Medulla oblongata (tissue), 1 donor: ENCODE data around the gene KAT6B.
"Not testable (repeated sequence)": the region's sequence is repeated elsewhere in the genome, so short reads cannot be mapped to it uniquely, and the experiment has no call there.

Source experiments
- DNase-seq: peaks from one replicate; pipeline ENCODE4 v3.0.0-alpha.2; 2015; ENCODE audit errors: extremely low spot score

Gene KAT6B

DNA sequence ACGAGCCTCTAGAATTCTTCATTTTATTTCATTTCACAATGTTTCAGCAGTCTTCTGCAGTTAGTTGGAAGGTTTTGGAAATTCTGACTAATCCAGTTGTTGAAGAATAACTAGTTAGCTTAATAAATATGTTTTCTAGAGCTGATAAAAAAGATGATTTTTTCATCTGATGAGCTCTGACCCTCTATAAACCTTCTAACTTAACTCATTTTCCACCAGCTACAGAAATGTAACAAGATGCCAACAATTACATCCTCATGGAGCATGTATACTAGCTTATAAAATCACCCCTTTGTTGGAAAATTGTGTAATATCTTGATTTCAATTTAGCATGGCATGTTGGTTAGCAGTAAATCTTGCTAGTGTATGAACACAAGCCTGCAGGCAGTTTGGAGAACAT lies 33.1 kb downstream of the KAT6B start:
- no peak for DNase-seq

DNA sequence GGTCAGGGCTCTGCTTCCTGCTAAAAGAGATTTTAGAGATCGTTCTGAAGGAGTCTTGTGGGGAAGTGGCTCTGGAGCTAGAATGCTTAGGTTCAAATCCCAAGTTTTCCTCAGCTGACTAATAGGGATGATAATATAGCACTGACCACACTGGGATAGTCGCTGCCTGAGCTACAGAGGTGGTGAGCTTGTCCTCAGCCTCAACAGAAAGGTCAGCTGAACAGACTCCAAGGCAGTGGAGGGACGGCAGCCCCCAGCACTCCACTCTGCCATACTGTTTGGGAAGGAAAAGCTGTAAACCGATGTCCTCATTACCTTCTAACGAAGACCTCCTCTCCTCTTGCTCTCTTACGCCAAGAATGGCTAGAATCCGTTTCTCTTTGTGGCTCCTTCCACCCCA lies 36.2 kb downstream of the KAT6B start:
- no peak for DNase-seq

DNA sequence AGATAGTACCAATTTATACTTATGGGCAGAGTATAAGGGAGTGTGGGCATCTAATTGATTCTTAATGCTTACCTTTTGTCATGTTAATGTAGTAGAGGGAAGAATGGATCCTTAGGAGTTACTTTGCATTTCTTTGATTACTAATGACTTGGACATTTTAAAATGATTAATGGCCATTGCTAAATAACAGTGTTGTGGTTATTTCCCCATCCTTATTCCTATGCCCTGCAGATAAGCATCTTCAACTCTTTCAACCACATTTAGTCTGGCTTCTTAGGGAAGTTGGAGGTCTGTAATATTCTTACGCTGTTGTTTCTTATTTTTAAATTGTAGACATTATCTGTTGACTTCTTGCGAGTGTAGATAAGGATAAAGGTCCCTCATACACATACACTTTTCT lies 37.2 kb downstream of the KAT6B start:
- no peak for DNase-seq

DNA sequence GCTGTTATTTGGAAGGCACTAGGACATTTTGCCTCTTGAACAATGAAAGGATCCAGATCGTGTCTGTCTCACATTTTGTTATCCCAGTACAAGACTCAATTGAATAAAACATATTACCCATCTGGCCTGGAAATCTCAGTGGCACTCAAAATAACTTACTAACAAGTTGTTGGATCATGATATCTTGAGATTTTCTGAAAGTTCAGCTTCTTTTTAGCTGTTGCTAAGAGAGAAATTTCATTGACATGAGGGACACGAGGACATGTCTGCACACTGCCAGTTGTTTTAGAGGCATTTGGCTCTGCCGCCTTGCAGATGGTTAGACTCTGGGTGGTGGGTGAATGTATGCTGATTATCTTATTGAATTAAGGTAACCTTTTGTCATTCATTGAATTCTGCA lies 41.0 kb downstream of the KAT6B start:
- DNase-seq: peak; percentile 25

DNA sequence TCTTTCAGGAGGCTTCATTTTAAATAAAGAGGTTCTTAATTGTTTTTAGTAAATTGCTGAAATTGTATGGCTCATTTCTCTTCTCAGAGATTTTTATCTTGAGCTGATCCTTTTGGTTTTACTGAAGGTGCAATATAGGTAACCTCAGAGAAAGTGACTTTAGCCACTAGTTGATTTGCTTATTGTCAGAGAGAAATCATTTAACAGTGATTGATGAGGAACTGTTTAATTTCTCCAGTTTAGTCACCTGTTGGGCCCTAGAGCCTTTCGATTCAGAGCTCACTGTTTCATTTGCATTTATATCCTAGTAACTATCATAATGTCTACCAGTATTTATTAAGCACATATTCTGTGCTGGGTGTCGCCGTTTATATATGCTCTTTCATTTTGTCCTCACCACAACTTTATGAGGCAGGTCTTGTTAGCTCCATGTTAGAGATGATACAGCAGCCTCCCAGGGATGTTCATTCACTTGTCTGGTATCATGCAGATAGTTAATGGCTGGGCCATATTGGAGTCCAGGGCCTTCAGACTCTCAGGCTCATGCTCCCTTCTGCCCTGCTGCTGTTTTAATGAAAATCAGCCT lies 42.1 kb downstream of the KAT6B start:
- DNase-seq: no peak

DNA sequence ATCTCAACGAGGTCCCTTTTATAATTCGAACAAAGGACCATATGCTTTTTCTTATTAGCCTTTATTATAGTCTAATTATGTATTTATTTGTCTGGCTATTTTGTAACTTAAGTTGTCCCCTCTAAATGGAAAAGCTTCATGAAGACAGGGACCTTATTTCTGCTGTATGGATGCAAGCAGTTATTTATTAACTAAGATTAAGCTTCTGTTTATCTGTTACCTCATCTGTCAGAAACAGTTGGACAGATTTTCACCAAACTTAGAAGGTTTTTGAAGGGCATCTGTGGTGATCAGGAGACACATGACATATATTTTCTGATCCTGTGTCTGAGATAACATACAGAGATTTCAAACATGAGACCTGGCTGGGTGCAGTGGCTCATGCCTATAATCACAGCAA lies 43.2 kb downstream of the KAT6B start:
- no peak for DNase-seq

DNA sequence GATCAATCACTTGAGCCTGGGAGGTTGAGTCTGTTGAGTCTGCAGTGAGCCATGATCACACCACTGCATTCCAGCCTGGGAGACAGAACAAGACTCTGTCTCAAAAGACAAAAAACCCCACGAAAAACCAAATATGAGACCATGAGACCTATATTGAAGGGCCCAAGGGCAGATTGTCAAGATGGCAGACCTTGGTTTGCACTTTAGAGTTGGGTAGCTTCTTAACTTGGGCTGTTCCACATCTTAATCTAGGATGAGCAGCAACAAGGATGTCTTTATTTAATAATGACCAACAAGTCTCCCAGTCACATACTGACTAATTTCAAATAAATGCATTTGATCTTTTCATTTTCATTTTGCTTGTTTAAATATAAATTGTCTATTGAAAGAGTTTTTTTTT lies 43.8 kb downstream of the KAT6B start:
- no peak for DNase-seq

DNA sequence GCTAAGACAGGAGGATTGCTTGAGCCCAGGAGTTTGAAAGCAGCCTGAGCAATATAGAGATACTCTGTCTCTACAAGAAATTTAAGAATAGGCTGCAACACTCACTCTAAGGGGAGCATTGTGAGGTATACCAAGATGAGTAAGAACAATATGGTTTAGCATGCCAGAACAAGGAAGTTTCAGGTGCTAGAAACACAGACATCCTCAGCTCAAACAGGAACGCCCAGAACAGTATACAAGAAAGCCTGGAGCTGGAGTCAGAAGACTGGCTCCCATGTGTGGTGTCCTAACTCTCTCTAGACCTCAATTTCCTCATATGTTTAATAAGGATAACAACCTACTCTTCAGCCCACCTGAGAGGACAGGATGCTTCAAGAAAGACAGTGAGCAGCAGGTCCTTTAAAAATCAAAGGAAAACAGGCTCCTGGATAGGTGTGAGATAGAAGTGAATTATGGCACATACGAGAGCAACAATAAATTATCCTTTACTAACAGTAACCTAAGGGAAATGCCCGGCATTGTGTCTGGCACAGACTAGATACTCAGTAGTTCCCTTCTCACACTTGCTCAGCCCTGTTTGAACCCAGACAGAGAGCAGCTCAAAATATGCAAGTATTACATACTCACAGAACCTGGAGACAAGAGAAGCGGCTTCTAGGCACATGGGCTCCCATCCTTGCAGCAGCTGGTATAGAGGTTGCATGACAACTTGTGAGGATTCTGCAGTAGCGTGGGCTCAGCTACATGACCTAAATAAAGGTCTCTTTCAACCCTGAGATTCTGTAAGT lies 45.4 kb downstream of the KAT6B start:
- no peak for DNase-seq

DNA sequence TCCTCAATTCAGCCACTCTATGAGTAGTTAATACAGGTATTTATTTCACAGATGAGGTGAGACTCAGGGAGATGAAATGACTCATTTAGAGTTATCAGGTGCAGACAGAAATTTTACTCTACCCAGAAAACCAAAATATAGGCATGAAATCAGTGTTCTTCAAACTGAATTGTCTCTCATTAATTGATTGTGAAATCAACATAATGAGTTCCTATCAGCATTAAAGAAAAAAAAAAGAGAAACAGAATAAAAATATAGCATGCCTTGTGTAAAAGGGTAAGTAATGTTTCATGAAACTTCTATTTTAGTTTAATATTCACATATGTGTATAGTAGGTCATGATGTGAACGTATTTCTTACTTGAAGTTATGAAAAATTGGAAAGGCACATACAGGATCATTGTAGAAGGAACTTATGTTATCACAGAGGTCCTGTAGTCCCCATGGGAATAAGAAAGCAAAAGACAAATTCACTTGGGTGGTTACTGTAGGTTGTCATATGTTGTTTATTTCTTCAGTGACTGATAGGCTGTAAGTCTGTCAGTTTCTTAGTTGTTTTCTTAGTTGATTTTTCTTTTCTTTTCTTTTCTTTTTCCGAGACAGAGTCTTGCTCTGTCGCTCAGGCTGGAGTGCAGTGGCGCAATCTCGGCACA lies 47.5 kb downstream of the KAT6B start:
- no peak for DNase-seq

DNA sequence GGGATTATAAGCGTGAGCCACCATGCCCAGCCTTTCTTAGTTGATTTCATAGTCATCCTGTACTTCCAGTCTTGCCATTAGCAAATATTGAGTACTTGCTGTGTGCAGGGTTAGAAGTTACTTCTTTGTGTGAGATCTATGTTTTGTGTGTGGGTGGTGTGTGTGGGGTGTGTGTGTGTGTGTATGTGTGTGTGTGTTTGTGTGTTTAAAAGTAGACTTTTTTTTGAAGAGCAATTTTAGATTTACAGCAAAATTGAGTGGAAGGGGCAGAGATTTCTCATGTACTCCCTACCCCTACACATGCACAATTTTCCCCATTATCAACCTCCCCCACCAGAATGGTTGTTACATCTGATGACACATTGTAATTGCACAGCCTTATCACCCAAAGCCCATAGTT lies 48.2 kb downstream of the KAT6B start:
- no peak for DNase-seq

DNA sequence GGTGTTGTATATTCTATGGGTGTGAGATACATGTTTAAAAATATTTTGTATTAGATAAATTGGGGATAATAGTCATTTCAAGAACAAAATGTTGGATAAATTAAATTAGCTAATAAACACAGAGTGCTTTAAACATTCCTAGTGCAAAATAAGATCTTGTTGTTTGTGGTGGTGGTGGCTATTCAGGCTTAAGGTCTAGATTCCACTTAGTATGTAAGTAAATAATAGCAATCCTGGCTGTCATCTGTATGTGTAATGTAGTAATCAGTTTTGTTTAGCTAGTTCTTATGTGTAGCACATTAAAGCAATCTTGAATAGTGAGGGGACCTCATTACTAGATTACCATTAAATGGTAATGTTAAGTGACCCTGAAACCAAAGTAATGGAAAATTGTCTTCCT lies 48.7 kb downstream of the KAT6B start:
- no peak for DNase-seq

DNA sequence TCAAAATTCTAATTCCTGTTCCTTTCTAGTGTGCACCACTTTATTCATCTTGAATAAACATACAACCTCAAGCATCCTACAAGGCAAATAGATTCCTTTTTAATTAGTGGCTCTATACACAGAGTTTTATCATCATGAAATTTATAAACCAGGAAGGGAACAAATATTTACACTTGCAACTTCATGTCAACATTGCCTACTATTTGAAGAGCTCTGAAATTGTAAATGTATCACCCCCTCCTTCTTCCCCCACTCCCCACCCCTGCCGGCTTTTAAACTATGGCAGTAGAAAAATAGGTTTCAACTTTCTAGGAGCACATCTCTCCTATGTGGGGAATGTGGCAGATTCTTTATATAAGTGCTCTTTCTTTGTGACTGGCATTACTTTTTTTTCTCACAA lies 49.6 kb downstream of the KAT6B start:
- DNase-seq: no peak

DNA sequence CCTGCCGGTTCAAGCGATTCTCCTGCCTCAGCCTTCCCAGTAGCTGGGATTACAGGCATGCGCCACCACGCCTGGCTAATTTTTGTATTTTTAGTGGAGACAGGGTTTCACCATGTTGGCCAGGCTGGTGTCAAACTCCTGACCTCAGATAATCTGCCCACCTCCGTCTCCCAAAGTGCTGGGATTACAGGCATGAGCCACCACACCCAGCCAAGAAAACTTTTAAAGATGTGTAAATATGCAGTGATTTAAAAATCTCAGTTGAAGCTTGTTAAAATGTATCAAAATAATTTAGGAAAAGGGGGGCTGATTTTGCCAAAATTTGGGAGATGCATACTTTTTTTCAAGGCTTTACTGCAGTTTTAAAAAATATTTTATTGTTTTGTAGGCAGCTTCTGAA lies 50.7 kb downstream of the KAT6B start:
- DNase-seq: not testable (repeated sequence)

DNA sequence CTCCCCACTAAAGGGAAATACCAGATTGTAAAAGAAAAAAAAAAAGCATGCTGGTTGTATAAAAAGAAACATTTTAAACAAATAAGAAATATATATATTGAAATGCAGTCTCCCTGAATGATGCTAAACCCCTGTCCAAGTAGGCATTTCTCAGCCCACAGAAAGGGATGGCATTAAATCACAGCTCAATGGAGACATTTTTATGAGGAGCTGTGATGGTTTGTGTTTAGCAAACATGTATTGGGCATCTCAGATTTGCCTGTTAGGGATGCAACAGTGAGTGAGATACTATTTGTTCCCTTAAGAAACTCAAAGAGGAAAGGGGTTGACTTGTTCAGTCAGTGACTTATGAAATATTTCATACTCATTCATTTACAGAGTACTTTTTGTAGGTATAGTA lies 51.5 kb downstream of the KAT6B start:
- DNase-seq: no peak

DNA sequence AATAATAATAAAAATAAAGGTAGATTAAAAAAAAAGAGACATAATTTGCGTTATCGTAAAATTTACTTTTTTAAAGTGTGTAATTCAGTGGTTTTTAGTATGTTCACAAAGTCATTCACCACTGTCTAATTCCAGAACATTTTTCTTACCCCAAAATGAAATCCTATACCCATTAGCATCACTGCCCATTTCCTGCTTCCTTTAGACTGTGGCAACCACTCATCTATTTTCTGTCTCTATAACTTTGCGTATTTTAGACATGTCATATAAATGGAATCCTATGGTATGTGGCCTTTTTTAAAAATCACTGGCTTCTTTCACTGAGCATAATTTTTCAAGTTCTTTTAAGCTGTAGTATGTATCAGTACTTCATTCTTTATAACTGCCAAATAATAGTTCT lies 53.6 kb downstream of the KAT6B start:
- DNase-seq: no peak

DNA sequence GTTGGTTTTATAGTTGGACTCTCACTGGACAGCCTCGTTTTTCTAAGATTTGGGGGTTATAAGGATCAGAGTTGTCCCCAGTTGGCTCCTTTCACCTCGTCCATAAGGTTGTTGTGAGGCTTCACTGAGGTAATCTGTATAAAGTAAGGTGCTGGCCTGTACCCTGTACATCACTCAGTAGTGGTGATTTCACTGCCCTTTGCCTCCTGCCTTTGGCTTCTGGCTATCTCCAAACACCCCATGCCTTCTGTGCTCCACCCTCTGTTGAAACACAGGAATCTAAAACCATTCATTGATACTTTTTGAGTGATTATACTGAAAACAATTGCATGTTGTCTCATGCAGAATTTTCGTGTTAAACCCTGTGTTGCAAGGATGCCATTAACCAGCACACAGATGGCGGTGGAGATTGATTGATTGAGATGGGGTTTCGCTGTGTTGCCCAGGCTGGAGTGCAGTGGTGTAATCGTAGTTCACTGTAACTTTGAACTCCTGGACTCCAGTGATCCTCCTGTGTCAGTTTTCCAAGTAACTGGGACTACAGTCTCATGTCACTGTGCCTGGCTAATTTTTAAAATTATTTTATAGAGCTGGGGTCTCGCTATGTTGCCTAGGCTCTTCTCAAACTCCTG lies 55.0 kb downstream of the KAT6B start:
- DNase-seq: no peak

DNA sequence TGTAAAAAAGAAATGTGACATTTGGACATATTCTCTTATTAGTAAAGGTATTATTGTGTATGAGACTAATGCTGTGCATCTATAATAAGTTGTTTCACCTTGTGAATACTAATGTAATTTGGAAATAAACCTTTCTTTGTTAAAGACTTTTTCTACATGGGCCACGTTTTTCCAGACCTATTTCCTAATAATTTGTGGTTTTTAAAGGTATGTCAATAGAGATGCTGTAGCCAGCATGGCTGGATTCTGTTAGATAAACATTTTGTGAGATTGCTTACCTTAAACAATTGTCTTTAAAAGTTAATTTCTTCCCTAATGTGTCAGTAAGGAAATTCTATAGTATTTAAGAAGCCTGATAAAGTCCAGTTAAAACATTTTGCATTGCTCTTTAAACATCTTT lies 56.0 kb downstream of the KAT6B start:
- DNase-seq: no peak

DNA sequence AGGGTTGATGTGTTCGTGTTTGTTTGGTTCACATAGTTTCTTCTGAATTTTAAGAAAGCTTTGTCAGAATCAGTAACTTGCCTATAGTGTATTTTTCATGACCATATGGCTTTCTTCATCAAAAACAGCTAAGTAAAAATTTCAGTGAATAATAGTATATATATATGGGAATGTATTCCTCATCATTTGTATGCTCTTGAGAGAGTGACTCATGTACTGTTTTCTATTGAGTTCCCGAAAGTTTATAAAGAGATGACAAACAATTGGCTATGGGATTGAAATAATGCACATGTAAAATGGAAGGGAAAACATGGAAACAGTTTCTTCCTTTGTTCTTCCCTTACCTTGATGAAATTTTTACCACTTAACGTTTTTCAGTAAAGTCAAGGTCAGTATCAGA lies 56.4 kb downstream of the KAT6B start:
- DNase-seq: no peak

DNA sequence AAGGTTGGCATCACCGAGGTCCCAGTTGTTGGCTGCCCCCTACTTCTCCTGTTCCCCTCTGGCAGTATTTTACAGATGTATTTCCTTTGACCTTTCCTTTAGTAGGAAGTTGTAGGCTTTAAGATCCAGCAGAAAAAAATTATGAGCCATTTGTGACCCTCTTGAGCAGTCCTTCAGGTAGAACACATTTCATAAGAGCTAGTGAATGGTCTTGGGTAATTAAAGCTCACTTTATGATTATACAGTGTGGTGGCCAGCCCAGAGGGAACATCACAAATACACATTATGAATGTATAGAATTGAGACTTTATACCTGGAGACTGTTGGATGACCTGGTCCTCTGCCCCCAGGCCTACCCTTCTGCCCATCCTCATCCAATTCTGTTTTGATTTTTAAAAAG lies 57.0 kb downstream of the KAT6B start:
- no peak for DNase-seq

DNA sequence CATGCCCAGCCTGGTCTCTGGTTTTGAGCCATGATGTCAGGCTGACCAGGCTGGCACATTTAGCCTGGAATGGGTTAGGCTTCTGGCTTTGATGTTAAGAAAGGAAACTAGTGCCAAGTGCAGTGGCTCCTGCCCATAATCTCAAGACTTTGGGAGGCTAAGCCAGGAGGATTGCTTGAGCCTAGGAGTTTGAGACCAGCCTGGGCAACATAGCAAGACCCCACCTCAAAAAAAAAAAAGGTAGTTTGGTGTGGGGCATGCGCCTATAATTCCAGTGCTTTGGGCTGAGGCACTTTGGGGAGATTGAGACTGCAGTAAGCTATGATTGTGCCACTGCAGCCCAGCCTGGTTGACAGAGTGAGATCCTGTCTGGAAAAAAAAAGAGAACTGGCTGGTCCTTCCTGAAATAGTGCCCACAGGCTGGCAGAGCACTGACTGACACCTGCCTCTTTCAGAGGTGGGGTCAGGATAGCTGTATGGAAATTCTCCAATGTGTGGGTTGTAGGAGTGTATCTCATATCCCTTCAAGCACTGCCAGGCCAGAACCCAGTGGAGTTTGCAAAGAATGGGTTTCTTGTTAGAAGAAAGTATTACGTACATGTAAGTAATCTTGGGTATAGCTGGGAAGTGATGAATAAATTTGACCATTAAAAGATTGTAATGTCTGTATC lies 61.3 kb downstream of the KAT6B start:
- no peak for DNase-seq

DNA sequence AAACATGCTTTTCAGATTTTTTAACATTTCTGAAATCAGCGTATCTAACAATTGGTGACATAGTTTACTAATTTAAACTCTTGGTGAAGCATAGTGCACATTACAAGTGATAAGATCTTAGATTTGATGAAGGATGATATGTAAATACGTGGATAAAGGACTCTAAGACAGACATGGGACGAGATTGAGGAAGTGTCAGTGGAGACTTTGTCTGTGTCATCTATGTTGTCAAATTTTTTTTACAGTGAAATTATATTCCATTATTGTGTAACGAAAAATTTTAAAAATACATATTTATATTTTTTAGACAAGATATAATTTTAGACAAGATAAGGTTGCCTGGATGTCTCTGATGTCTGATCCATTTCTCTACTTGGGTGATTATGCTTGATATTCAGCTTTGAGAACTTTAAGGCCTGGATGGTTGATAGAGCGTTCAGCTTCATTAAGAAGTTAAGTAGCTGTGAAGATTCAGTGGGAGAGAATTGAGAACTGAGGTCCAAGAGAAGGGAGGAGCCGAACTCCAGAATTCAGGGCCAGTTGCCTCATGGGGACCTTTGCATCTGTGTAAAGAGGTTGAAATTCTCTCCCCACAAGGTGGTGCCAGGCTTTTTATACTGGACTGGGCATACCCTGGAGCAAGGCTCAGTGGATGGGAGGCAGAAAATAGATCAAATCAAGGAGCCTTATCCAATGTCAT lies 62.7 kb downstream of the KAT6B start:
- peak; percentile 36 for DNase-seq

DNA sequence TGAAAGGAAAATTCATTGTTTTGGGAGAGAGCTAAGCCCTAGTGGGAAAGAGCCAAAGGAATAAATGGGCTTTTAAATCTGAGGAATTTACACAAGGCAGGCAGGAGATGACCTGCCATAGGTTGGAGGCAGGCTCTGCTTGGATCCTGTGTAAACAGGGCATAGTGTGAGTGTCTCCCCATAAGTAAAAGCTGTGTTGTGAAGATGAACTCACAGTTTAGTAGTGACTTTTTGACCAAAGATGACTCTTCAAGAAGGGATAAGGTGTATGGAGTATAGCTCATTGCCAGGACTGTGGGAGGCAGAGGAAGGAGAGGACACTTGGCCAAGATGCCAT lies 63.2 kb downstream of the KAT6B start:
- DNase-seq: no peak
